Mesodermal cell (in vitro differentiated cells): ENCODE results near the gene LAMTOR5.
"Not testable (repeated sequence)": the region's sequence is repeated elsewhere in the genome, so short reads cannot be mapped to it uniquely, and the experiment has no call there.

Source experiments
- H3K27ac ChIP-seq: 2 replicates; pipeline ENCODE4 v1.7.0; 2013; ENCODE audit warnings: mild to moderate bottlenecking, low read depth, low read length, moderate library complexity; ENCODE audit not compliant: severe bottlenecking
- H3K36me3 ChIP-seq: 2 replicates; pipeline ENCODE4 v1.7.1; 2013; ENCODE audit warnings: mild to moderate bottlenecking, low read length, moderate library complexity; ENCODE audit not compliant: control insufficient read depth, insufficient read depth
- H3K4me1 ChIP-seq: one replicate; pipeline ENCODE4 v1.7.1; 2013; ENCODE audit warnings: mild to moderate bottlenecking, low read length; ENCODE audit not compliant: insufficient read depth, control insufficient read depth, poor library complexity, severe bottlenecking
- H3K4me3 ChIP-seq: 2 replicates; pipeline ENCODE4 v1.7.0; 2013; ENCODE audit warnings: low read length, control low read depth, mild to moderate bottlenecking; ENCODE audit not compliant: insufficient read depth, poor library complexity, severe bottlenecking; ENCODE audit errors: extremely low read depth
- H3K9me3 ChIP-seq: 2 replicates; pipeline ENCODE4 v1.7.1; 2013; ENCODE audit warnings: mild to moderate bottlenecking, low read length, moderate library complexity; ENCODE audit not compliant: control insufficient read depth
- WGBS, 2 experiments: methylation state at CpG; one replicate each; pipeline ENCODE4 v1.1.5; 2013; ENCODE audit warnings: missing lambda C conversion rate in 2 of 2; ENCODE audit not compliant: insufficient coverage in 2 of 2; 5-methylcytosine and 5-hydroxymethylcytosine counted together

The LAMTOR5 gene

GRCh38 chr1:110441888-110442287, 34.4 kb upstream of the LAMTOR5 start:
- Histone ChIP-seq H3K4me1 (peaks cover 26% of the 10 kb centered on the region), H3K36me3 (no peaks in the 10 kb centered on the region), H3K9me3 (no peaks in the 10 kb centered on the region), H3K4me3 (no peak overlapping the region), H3K27ac (no peak overlapping the region)

- WGBS, 2 experiments = 50 to 57% methylated on average over 3 of the region's 3 CpGs
- Histone ChIP-seq H3K27ac (no peak overlapping the region), H3K36me3 (no peaks in the 10 kb centered on the region), H3K4me1 (peaks cover 35% of the 10 kb centered on the region), H3K4me3 (no peak overlapping the region), H3K9me3 (no peaks in the 10 kb centered on the region)
These were observed 33.4 kb upstream of the LAMTOR5 start for GRCh38 chr1:110440877-110441276.

GRCh38 chr1:110439873-110440272, 32.4 kb upstream of the LAMTOR5 start:
- not testable (repeated sequence) for H3K4me3 ChIP-seq, H3K9me3 ChIP-seq, H3K27ac ChIP-seq, H3K36me3 ChIP-seq
- peaks cover 36% of the 10 kb centered on the region for H3K4me1 ChIP-seq
- WGBS, 2 experiments = no CpG with 5 or more reads among the region's 3 CpGs

GRCh38 chr1:110438893-110439292, 31.4 kb upstream of the LAMTOR5 start:
- 80 to 95% methylated on average over 3 to 4 of the region's 4 CpGs for WGBS, 2 experiments
- no peak overlapping the region for H3K4me3 ChIP-seq
- no peaks in the 10 kb centered on the region for H3K9me3 ChIP-seq
- H3K4me1 ChIP-seq = peaks cover 41% of the 10 kb centered on the region
- peak overlapping the region; percentile 45 for H3K27ac ChIP-seq
- no peaks in the 10 kb centered on the region for H3K36me3 ChIP-seq

- WGBS, 2 experiments = 70 to 85% methylated on average over 5 of the region's 9 CpGs
- not testable (repeated sequence) for H3K36me3 ChIP-seq, H3K4me3 ChIP-seq, H3K9me3 ChIP-seq
- peaks cover 50% of the 10 kb centered on the region for H3K4me1 ChIP-seq
- H3K27ac ChIP-seq = peak overlapping the region; percentile 74
These were observed 30.3 kb upstream of the LAMTOR5 start for GRCh38 chr1:110437645-110438299.

GRCh38 chr1:110436635-110437034, 29.1 kb upstream of the LAMTOR5 start:
- Histone ChIP-seq H3K27ac (peak overlapping the region; percentile 88), H3K4me1 (peaks cover 50% of the 10 kb centered on the region), H3K9me3 (no peaks in the 10 kb centered on the region), H3K36me3 (no peaks in the 10 kb centered on the region), H3K4me3 (no peak overlapping the region)
- 54 to 57% methylated on average over 3 to 5 of the region's 7 CpGs for WGBS, 2 experiments

- peaks cover 47% of the 10 kb centered on the region for H3K4me1 ChIP-seq
- H3K9me3 ChIP-seq = no peaks in the 10 kb centered on the region
- no peak overlapping the region for H3K4me3 ChIP-seq
- WGBS, 2 experiments = 100% methylated on average over 1 to 3 of the region's 3 CpGs
- no peak overlapping the region for H3K27ac ChIP-seq
- H3K36me3 ChIP-seq = no peaks in the 10 kb centered on the region
These were observed 27.5 kb upstream of the LAMTOR5 start for GRCh38 chr1:110434946-110435345.

GRCh38 chr1:110433803-110434202, 26.3 kb upstream of the LAMTOR5 start:
- peaks cover 41% of the 10 kb centered on the region for H3K4me1 ChIP-seq
- 11 to 20% methylated on average over 2 of the region's 3 CpGs for WGBS, 2 experiments
- no peak overlapping the region for H3K4me3 ChIP-seq
- no peaks in the 10 kb centered on the region for H3K9me3 ChIP-seq
- no peaks in the 10 kb centered on the region for H3K36me3 ChIP-seq
- peak overlapping the region; percentile 5 for H3K27ac ChIP-seq

GRCh38 chr1:110433213-110433612, 25.7 kb upstream of the LAMTOR5 start:
- Histone ChIP-seq H3K36me3 (no peaks in the 10 kb centered on the region), H3K4me3 (no peak overlapping the region), H3K4me1 (peaks cover 35% of the 10 kb centered on the region), H3K9me3 (no peaks in the 10 kb centered on the region), H3K27ac (no peak overlapping the region)
- WGBS, 2 experiments = 85 to 92% methylated on average over 2 of the region's 2 CpGs

GRCh38 chr1:110430901-110431300, 23.4 kb upstream of the LAMTOR5 start:
- H3K4me1 ChIP-seq = peaks cover 15% of the 10 kb centered on the region
- no peaks in the 10 kb centered on the region for H3K9me3 ChIP-seq
- no peak overlapping the region for H3K27ac ChIP-seq
- no peaks in the 10 kb centered on the region for H3K36me3 ChIP-seq
- H3K4me3 ChIP-seq = no peak overlapping the region
- 100% methylated on average over 1 of the region's 4 CpGs; no CpG with 5 or more reads in 1 of the 2 experiments for WGBS, 2 experiments

GRCh38 chr1:110430366-110430765, 22.9 kb upstream of the LAMTOR5 start:
- WGBS, 2 experiments = 78 to 94% methylated on average over 3 to 6 of the region's 6 CpGs
- H3K4me1 ChIP-seq = peaks cover 14% of the 10 kb centered on the region
- no peak overlapping the region for H3K4me3 ChIP-seq
- no peaks in the 10 kb centered on the region for H3K36me3 ChIP-seq
- H3K27ac ChIP-seq = no peak overlapping the region
- no peaks in the 10 kb centered on the region for H3K9me3 ChIP-seq
